GM18873 (cell line): ENCODE results near the gene GP1BB.

Experiments used
- ATAC-seq: cut with Tn5 transposase; IDR thresholded peaks from one replicate; pipeline ENCODE4 v1.9.1; 2021; ENCODE audit warnings: mild to moderate bottlenecking, moderate library complexity, moderate number of reproducible peaks; ENCODE audit not compliant: unreplicated experiment, low FRiP score

Gene GP1BB

DNA sequence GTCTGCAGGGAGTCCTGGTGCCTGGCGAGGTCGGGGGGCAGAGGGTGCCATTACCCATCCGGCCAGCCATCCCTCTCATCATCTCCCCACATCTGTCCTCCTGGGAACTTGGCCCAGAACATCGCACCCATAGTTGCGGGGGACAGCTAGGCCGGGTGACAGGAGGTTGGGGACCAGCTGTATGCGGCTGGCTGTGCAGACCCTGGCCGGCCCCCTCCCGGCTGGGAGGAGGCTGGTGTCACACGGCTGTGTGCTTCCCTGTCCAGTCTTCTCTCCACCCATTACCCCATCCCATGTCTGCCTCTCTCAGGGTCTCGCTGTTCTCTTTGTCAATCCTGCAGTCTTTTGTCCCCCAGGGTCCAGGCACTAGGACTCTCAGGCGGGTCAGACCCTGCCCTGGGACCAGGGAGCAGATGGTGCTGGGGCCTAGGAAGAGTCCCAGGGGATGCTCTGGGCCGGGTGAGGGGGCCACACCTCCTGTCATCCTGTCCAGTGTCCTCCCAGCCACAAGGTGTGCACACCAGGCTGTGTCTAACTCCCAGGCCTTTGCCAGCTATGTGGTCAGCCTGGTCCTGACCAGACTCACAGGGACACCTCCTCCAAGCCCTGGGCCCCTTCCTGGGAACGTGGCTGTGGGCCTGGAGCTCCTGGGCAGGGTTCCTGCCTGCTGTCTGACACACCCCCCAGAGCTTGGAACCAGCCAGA lies 30.8 kb downstream of the GP1BB start:
- no peak for ATAC-seq

- ATAC-seq, result no peak
Measured at GRCh38 chr22:19754701-19755144, 31.4 kb downstream of the GP1BB start.

- ATAC-seq, result no peak
Measured at GRCh38 chr22:19755145-19755710, 31.9 kb downstream of the GP1BB start.

DNA sequence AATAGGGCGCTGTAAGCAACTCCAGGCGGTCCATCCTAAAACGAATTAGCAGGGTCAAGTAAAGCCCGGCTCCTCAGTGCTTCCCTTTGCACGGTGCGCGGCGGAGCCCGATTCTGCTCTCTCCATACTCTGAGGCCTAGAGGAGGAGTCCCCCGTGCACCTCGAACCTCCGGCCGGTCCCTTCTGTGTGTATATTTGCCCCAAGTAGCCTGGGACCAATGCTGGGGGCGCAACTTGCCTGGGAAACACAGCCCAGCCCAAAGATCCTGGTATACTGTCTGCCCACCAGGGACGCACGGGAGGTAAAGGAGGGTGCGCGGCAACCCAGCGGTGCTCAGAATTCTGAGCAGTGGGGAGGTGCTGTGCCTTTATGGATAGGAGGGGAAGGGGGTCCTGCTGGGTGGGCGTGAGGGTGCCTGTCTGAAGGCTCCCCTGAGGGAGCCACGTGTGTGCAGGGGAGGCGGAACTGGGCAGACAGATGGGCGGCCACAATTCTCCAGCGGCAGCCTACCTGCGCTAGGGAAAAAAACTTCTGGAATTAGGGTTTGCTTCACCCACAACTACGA lies 32.5 kb downstream of the GP1BB start:
- no peak for ATAC-seq

DNA sequence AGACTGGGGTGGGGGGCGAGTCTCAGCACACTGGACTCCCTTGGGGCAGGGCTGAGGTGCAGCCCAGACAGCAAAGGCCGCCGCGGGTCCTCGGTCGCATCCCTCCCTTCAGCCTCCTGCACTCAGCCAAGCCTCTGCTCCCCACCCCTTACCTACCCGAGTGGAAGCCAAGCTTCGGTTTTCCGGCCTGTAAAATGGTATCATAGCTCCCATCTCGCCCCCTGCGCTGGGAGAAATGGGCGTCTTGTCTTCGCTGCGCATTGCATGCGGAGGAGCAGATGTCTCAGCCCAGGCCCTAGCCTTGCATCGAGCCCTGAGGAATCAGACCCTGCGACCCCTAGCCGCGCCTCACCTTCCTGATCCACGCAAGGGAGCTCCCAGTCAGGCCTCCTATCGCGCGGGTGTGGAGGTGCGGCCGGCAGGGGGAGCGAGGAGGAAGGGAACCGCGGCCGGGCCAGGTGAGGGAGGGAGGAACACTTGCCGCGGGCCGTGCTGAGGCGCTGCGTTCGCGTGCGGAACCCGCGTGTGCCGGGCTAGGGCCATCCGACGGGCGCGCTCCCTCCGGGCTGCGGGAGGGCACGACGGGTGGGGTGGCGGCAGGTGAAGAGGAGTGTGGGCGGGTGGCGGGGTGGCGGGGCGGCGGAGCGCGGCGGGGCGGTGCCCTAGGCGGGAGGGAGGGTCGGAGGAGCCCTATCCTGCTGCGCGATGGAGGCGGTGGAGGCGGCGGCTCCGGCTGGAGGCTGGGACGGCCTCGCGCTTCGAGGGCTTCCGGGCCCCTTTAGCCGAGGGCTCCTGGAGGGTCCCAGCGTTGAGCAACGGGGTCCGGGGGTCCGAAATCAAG lies 33.2 kb downstream of the GP1BB start:
- no peak for ATAC-seq

GRCh38 chr22:19757140-19757984 lies 34.0 kb downstream of the GP1BB start:
- no peak for ATAC-seq

DNA sequence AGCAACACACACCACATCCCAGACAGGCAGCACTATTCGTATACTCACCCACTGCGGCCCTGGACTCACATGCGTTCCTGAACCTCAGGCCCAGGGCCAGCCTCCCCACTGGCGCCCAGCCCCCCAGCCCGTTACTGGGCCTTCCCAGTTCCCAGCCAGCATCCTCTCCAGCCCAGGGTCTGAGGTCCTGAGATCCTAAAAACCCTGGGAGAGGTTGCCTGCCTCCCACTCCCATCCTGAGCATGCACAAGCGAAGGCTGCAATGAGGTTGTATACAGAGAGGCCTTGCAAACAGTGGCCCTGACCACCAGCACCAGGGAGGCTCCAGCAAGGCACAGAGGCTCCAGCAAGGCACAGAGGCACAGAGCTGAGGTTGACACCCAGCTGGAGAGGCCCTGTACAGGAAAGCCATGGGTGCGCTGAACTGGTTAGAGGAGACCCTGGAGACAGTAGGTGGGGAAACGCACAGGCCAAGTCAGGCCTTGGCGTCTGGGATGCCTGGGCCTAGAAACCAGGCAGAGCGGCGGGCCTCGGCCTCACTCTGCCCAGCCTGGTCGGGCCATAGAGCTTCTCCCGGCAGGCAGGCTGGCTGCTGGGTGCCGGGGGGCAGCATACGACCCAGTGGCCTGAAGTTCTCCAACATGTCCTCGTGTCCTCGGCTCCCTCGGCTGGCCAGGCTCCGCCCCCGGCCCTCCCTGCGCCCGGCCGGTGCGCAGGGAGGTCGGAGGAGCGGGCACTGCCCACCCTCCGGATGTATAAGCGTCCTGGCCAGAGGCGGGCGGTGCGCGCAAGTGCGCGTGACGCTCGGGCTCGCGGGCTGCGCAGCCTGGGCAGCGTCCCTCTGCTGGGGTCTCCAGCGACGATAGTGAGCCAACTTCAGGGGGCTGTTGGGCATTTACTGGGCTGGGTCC lies 34.9 kb downstream of the GP1BB start:
- no peak for ATAC-seq

DNA sequence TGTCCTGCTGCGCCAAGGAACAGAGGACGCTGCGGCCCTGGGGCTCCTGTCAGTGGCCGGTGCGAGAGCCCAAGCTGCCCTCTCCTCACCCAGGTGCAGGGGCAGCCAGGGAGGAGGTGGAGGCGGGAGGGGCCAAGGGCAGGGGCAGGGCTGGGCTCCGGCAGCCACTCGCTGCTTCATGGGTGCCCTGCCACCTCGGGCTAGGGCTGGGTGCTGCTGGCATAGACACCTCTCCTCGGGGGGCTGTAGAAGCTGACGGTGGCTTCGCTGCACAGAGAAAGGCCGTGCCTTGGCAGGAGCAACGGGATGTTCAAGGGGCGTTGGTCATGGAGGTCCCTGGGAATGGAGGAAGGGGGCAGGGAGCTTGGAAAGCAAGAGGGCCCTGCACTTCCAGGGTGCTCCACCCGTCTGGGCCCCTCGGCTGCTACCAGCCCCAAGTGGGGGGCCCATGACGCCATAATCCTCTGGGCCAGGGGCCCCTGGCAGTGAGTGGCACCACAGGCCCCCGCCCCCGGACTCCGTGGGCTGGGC lies 35.6 kb downstream of the GP1BB start:
- no peak for ATAC-seq

DNA sequence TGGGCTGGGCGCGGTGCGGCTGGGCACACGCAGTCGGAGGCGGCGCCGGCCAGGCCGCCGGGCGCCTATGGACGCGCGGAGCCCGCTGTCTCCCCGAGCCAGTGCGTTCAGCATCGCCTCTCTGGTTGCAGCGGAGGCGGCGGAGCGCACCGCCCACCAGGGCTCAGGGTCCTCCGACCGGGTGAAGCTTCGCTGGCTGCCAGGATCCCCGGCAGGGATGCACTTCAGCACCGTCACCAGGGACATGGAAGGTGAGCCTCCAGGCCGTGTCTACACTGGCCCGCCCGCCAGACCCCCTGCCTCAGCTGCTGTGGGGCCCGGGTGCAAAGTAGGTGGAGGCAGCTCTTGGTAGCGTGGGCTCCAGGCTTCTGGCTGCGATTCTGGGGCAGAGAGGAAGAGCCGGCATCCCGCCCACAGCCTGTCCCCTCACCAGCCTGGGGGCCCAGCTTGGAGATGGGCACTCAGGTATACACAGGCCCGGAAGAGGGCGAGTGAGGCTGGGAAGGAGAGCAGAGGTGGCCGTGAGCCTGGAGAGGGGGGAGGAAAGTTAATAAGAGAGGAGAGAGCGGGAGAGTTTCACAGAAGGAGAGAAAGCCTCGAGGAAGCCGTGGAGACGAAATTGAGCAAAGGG lies 36.2 kb downstream of the GP1BB start:
- no peak for ATAC-seq

GRCh38 chr22:19760058-19760950 lies 37.0 kb downstream of the GP1BB start, which contains the start of gene TBX1:
Gene TBX1 (plus strand): TSS chr22:19760778. CDS start chr22:19760844, 66 bp downstream.
- ATAC-seq, result no peak

DNA sequence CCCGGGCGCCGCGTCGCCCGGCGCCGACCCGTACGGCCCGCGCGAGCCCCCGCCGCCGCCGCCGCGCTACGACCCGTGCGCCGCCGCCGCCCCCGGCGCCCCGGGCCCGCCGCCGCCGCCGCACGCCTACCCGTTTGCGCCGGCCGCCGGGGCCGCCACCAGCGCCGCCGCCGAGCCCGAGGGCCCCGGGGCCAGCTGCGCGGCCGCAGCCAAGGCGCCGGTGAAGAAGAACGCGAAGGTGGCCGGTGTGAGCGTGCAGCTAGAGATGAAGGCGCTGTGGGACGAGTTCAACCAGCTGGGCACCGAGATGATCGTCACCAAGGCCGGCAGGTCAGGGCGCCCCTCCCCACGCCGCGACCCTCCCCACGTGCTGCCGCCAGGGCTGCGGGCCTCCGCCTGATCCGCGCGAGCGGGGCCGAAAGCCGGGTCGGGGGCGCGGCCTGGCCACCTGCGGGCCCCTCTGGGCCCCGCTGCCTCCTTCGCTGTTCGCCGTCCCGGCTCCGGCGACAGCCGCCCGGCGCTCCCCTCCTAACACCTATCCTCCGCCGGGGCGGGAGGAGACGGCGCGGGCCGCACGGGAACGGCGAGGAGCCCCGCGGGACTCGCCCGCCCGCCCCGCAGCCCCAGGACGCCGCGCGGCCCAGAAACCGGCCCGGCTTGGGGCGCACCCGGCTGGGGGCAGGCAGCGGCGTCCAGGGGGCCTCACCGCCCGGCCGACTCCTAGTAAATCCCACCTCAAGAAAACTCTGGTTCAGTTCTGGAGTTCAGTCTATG lies 37.8 kb downstream of the GP1BB start:
- ATAC-seq, result no peak

GRCh38 chr22:19761725-19762567 lies 38.6 kb downstream of the GP1BB start:
- ATAC-seq, result no peak

- no peak for ATAC-seq
Measured at GRCh38 chr22:19762568-19763457, 39.5 kb downstream of the GP1BB start.

GRCh38 chr22:19763458-19764298 lies 40.3 kb downstream of the GP1BB start:
- ATAC-seq, result no peak
